Gastroesophageal sphincter (tissue), 2 donors: ENCODE results near the gene STK11IP.

ENCODE experiments used
- POLR2A ChIP-seq, 2 donors: fragments of 450-650 bp; IDR thresholded peaks; one replicate each; pipeline ENCODE4 v1.6.1; 2017; ENCODE audit warnings: antibody characterized with exemption in 2 of 2, mild to moderate bottlenecking in 2 of 2, moderate library complexity in 1 of 2
- POLR2AphosphoS5 ChIP-seq: sonication (generic); formaldehyde crosslinking; IDR thresholded peaks from one replicate; pipeline ENCODE4 v1.6.1; 2017; ENCODE audit warnings: antibody characterized with exemption

- TF ChIP-seq POLR2A (IDR thresholded peaks at IDR 0.05) (no peak), POLR2AphosphoS5 (no peak)
Measured at GRCh38 chr2:219555956-219556355, 41.7 kb upstream of the STK11IP start.
